GM10266 (cell line): ENCODE data around the gene BTAF1.

Experiments
- DNase-seq: peaks from one replicate; pipeline ENCODE4 v3.0.0; 2012; ENCODE audit errors: extremely low spot score
- CTCF ChIP-seq: IDR thresholded peaks from 2 replicates; pipeline ENCODE4 v1.5.1; 2012; ENCODE audit warnings: mild to moderate bottlenecking, low read depth; ENCODE audit not compliant: control insufficient read depth, insufficient read depth; ENCODE audit errors: missing control alignments

The BTAF1 gene

GRCh38 chr10:91897421-91897820 lies 26.1 kb upstream of the BTAF1 start:
- DNase-seq: no peak
- no peak for TF ChIP-seq CTCF

- no peak for DNase-seq
- TF ChIP-seq CTCF: no peak
Measured at GRCh38 chr10:91901784-91902677, 21.5 kb upstream of the BTAF1 start.

- TF ChIP-seq CTCF: no peak
- no peak for DNase-seq
Measured at GRCh38 chr10:91907033-91907594, 16.5 kb upstream of the BTAF1 start.

GRCh38 chr10:91907914-91908336 lies 15.6 kb upstream of the BTAF1 start:
- TF ChIP-seq CTCF: no peak
- DNase-seq: no peak

GRCh38 chr10:91908337-91909116 lies 15.0 kb upstream of the BTAF1 start:
- peak; percentile 86 for DNase-seq
- peak; percentile 76 for TF ChIP-seq CTCF

GRCh38 chr10:91909117-91909677 lies 14.4 kb upstream of the BTAF1 start, which contains the start of gene FGFBP3:
FGFBP3 (minus strand) TSS chr10:91909486; CDS start chr10:91908969, 517 bp downstream.
- DNase-seq: peak; percentile 54
- TF ChIP-seq CTCF: no peak
